GM21447 (cell line): ENCODE data around the gene HRAS.
A peak's percentile ranks its signal among the peaks of the same experiment; 100 is the strongest.
"Not testable (repeated sequence)": the region's sequence is repeated elsewhere in the genome, so short reads cannot be mapped to it uniquely, and the experiment has no call there.

Experiments used
- ATAC-seq: cut with Tn5 transposase; IDR thresholded peaks from one replicate; pipeline ENCODE4 v1.9.1; 2021; ENCODE audit not compliant: unreplicated experiment

Gene HRAS

GRCh38 chr11:535519-536454, at the start of gene HRAS:
HRAS (minus strand) TSS chr11:535576.
- peak; percentile 59 for ATAC-seq

GRCh38 chr11:584287-584686, 48.9 kb upstream of the HRAS start:
- no peak for ATAC-seq

DNA sequence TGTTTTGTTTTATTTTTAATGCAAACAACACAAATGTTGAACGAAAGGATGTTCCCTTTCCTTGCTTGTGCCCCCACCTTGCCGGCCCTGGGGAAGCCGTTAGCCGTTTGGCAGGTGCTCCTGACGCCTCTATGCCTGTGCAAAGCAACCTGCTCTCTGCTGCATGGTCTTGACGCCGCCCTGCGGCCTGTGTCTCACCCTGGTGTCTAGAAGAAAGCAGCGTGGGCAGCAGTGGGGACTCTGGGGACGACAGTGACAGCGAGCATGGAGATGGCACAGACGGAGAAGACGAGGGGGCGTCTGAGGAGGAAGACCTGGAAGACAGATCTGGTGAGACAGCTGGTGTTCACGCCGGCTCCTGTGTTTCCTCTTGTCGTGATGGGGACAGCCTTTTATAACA, 46.4 kb upstream of the HRAS start:
- no peak for ATAC-seq

- no peak for ATAC-seq
Measured at GRCh38 chr11:581342-581741, 46.0 kb upstream of the HRAS start.

DNA sequence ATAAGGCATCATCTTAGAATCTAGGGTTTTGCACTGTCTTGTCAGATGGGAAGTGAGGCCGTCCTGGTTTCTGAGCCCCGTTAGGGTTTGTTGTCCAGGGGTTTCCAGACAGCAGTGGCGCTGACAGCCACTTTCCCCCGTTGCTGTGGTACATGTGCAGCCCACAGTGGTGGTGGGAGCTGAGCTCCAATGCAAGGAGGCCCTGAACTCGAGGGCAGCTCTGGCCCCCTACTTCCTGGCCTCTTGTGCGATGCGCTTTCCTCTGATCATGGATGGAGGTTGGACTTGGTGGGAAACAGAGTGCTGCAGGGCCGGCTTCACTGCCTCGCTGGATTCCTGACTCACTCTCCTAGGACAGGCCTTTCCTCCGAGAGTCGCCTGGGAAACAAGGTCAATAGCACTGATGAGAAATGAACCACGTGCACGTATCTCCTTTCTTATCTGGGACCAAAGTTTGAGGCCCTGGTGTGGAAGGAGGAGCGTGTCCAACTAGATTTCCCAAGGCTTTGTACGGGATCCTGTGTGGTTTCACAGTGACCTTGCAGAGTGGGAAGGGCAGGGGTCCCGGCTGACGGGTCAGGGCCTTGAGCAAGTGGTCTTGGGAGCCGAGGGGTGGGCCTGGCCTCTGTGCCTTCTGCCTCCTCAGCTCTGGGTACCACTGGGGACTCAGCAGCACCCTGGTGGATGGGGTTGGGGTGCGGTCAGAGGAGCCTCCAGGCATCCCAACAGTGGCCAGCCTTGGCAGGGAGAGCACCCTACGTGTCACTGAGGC, 44.6 kb upstream of the HRAS start:
- ATAC-seq: no peak

GRCh38 chr11:578276-579035, 43.1 kb upstream of the HRAS start:
- ATAC-seq: no peak

DNA sequence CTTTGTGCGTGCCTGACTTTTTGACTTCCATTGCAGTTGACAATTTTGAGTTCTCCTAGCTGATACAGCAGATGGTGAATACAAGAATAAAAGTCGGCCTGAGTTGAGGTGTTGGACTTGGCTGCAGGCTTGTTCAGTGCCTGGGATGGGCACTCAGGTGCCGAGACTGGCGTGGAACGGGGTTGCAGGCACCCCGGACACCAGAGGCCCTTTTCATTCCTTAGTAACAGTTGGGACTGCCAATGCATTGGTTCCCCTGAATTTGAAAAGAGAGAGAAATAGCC, 42.2 kb upstream of the HRAS start:
- ATAC-seq: no peak

GRCh38 chr11:576811-577610, 41.6 kb upstream of the HRAS start:
- ATAC-seq: no peak

GRCh38 chr11:575996-576768, 40.8 kb upstream of the HRAS start, which contains the start of gene PHRF1:
PHRF1 (plus strand) TSS chr11:576470; CDS start chr11:581513, 5,043 bp downstream.
- peak; percentile 83 for ATAC-seq

GRCh38 chr11:575313-575995, 40.1 kb upstream of the HRAS start:
- ATAC-seq: no peak

DNA sequence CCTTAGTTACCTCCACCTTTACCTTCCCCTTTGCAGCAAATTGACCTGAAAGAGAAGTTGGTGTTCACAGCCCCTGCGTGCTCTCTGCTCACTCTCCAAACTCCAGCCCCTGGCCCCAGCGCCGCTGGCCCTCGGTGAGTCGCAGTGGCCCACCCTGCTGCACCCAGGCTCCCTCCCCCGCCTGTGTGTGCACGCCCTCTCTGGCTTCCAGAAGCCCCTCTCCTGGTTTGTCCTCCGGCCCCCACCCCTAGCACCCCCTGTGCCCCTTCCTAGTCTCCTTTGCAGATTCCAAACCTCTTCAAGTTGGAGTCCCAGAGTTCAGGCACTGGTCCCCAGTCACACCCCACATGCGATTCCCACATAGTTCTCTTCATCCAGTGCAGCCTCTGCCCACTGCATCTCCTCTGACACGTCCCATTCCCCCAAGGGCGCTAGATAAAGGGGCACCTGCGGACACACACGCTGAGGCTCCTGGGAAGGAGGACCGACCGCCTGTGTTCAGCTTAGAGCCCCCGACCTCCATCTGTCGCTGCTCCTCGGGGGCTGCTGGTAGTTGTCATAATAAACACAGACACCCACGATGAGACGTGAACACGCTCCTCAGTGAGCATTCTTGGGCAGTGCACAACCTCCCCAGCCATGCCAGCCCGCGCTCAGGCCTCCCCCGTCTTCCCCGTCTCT, 39.4 kb upstream of the HRAS start:
- no peak for ATAC-seq

GRCh38 chr11:574031-574570, 38.7 kb upstream of the HRAS start:
- ATAC-seq: not testable (repeated sequence)

- ATAC-seq: no peak
Measured at GRCh38 chr11:573146-573759, 37.9 kb upstream of the HRAS start.

DNA sequence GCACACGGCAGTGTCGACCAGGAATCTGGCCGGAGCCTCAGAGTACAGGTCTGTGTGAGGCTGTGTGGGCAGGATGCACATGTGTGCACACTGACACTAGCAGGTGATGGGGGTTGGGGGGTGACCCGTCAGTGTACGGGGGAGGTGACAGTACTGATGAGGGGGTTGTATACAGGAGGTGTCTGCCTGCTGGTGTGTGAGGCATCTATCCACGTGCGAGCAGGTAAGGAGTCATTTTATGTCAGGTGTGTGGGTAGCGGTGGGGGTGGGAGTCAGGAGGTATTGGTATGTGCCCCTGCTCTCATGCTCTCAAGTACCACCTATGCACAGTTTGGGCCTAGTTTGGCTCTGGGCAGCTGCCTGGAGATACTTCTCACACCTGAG, 36.4 kb upstream of the HRAS start:
- no peak for ATAC-seq

GRCh38 chr11:569158-569885, 33.9 kb upstream of the HRAS start:
- no peak for ATAC-seq

- ATAC-seq: peak; percentile 81
Measured at GRCh38 chr11:568306-569157, 33.2 kb upstream of the HRAS start.
